ENCODE measurements around the gene LRRC8D. TPM values are rescaled to one million over a fixed set of nuclear protein-coding genes. Genes with fewer than 3 reads are reported as not detected.

The LRRC8D gene
- total RNA-seq, 2 donors from 2014 or later = 7.3 to 13.6 TPM

GRCh38 chr1:89884718-89885596 lies 64.1 kb downstream of the LRRC8D start:
- intact Hi-C loops (cut with DNase I) = no loop called here
- no peak for ATAC-seq

GRCh38 chr1:89887270-89887669 lies 66.4 kb downstream of the LRRC8D start:
- DNase-seq (no peak), ATAC-seq (no peak)
- intact Hi-C loops (cut with DNase I) = no loop called here

More at GRCh38 chr1:89884718-89885596, 64.1 kb downstream of the LRRC8D start:
- no peak for DNase-seq

GRCh38 chr1:89887713-89888112 lies 66.9 kb downstream of the LRRC8D start:
- intact Hi-C loops (cut with DNase I) = no loop called here
- DNase-seq (no peak), ATAC-seq (no peak)

- intact Hi-C loops (cut with DNase I) = no loop called here
- DNase-seq (no peak), ATAC-seq (no peak)
Measured at GRCh38 chr1:89888480-89889322, 67.9 kb downstream of the LRRC8D start.

- ATAC-seq (no peak), DNase-seq (no peak)
- intact Hi-C loops (cut with DNase I) = no loop called here
Measured at GRCh38 chr1:89889323-89889615, 68.4 kb downstream of the LRRC8D start.

GRCh38 chr1:89890085-89890752 lies 69.4 kb downstream of the LRRC8D start:
- no peak for DNase-seq
- ATAC-seq = peak in 1 of 2 donors; percentile 44
- intact Hi-C loops (cut with DNase I) = no loop called here

GRCh38 chr1:89892816-89893215 lies 72.0 kb downstream of the LRRC8D start:
- no peak for ATAC-seq
- no peak for DNase-seq
- intact Hi-C loops (cut with DNase I) = no loop called here

GRCh38 chr1:89894210-89895201 lies 73.7 kb downstream of the LRRC8D start:
- peak in 1 of 2 donors; percentile 77 for ATAC-seq
- intact Hi-C loops (cut with DNase I) = no loop called here
- DNase-seq = no peak

GRCh38 chr1:89896105-89896942 lies 75.5 kb downstream of the LRRC8D start:
- no peak for ATAC-seq
- intact Hi-C loops (cut with DNase I) = no loop called here
- DNase-seq = no peak

- DNase-seq (no peak), ATAC-seq (no peak)
- intact Hi-C loops (cut with DNase I) = no loop called here
Measured at GRCh38 chr1:89897347-89898133, 76.7 kb downstream of the LRRC8D start.

GRCh38 chr1:89898150-89898549 lies 77.3 kb downstream of the LRRC8D start:
- intact Hi-C loops (cut with DNase I) = no loop called here
- ATAC-seq = no peak
- DNase-seq = no peak

- ATAC-seq (no peak), DNase-seq (no peak)
- intact Hi-C loops (cut with DNase I) = no loop called here
Measured at GRCh38 chr1:89898695-89899470, 78.1 kb downstream of the LRRC8D start.

GRCh38 chr1:89900323-89900722 lies 79.5 kb downstream of the LRRC8D start:
- DNase-seq (no peak), ATAC-seq (no peak)
- intact Hi-C loops (cut with DNase I) = no loop called here

GRCh38 chr1:89900791-89901708 lies 80.2 kb downstream of the LRRC8D start:
- DNase-seq (no peak), ATAC-seq (no peak)
- intact Hi-C loops (cut with DNase I) = no loop called here

GRCh38 chr1:89901957-89902669 lies 81.3 kb downstream of the LRRC8D start:
- ATAC-seq = no peak
- DNase-seq = no peak
- intact Hi-C loops (cut with DNase I) = no loop called here

Measured in left cardiac atrium (tissue), 4 donors.